ENCODE results near the gene CPN2. TPM values are rescaled to one million over a fixed set of nuclear protein-coding genes. Genes with fewer than 3 reads are reported as not detected.

CPN2 gene
- total RNA-seq, 1 donor = not detected

DNA sequence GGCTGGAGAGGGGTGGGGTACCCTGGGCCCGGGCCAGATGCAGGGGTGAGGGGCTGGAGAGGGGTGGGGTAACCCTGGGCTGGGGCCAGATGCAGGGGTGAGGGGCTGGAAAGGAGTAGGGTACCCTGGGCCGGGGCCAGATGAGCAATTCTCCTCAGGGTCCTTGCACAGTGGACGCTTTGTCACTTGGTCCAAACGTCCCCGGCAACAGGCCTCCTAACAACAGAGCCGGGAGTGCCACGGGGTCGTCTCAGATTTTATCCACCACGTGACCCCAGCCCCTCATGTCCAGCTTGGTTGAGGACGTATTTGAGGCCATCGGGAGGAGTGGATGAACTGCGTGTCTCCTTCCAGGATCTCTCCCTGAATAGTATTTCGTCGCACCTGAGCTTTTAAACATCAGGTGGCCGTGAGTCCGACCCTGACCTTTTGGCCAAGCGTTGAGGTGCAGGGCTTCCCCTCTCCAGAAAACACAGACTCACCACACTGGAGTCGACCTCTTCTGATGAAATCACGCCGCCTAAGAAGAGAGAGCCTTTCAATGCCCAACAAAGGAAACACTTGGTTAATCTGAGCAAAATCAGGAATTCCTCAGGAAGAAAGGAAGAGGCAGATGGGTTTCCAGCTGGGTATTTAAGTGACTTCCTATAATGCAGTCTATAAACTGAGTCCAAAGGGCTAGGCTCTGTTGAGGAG is 31.2 kb upstream of the CPN2 start:
- no peak for DNase-seq (ENCODE audit: low read depth)
- TF ChIP-seq, protein P1, sequence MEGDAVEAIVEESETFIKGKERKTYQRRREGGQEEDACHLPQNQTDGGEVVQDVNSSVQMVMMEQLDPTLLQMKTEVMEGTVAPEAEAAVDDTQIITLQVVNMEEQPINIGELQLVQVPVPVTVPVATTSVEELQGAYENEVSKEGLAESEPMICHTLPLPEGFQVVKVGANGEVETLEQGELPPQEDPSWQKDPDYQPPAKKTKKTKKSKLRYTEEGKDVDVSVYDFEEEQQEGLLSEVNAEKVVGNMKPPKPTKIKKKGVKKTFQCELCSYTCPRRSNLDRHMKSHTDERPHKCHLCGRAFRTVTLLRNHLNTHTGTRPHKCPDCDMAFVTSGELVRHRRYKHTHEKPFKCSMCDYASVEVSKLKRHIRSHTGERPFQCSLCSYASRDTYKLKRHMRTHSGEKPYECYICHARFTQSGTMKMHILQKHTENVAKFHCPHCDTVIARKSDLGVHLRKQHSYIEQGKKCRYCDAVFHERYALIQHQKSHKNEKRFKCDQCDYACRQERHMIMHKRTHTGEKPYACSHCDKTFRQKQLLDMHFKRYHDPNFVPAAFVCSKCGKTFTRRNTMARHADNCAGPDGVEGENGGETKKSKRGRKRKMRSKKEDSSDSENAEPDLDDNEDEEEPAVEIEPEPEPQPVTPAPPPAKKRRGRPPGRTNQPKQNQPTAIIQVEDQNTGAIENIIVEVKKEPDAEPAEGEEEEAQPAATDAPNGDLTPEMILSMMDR (IDR thresholded peaks at IDR 0.05; ENCODE audit: insufficient read depth, low read length) = no peak
- H3K4me3 ChIP-seq (ENCODE audit: low read depth, low read length) = no peak overlapping the region

DNA sequence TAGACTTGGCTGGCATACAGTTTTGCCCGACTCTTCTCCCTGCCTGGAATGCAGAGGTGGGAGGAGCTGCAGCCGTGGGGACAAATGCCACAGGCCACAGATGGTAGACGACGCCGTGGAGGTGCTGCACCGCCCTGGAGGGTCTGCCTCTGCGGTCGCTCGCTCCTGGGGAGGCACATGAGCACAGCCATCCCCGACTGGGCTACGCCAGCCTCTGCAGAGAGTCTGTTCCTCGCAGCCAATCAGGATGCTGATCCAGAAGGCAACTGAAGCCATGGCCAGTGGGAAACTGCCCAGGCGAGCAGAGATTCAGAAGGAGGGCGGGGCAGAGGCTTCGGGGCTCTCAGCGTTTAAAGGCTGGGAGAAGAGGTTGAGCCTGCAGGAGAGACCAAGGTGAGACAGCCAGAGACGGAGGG is 30.3 kb upstream of the CPN2 start:
- no peak for DNase-seq (ENCODE audit: low read depth)
- no peak overlapping the region for H3K4me3 ChIP-seq (ENCODE audit: low read depth, low read length)
- TF ChIP-seq, protein P1 (IDR thresholded peaks at IDR 0.05; ENCODE audit: insufficient read depth, low read length) = no peak

DNA sequence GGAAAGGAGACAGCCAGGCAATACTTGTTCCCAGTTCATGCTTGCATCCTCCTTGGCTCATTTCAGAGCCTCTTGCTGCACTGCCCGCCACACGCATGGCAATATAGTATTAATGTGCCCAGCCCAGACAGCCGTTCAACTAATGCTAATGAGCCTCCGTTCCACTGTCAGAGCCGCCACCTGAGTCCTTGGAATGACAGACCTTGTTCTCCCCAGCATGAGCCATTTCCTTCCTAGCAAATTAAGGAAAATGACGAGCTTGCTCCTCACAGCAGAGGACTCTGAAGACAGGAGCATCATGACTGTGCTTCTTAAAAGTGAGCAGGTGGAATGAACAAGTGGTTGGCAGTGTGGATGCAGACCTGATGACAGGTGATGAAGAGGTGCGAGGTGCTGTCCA is 29.2 kb upstream of the CPN2 start:
- TF ChIP-seq, protein P1 (IDR thresholded peaks at IDR 0.05; ENCODE audit: insufficient read depth, low read length) = no peak
- H3K4me3 ChIP-seq (ENCODE audit: low read depth, low read length) = no peak overlapping the region
- DNase-seq (ENCODE audit: low read depth) = no peak

DNA sequence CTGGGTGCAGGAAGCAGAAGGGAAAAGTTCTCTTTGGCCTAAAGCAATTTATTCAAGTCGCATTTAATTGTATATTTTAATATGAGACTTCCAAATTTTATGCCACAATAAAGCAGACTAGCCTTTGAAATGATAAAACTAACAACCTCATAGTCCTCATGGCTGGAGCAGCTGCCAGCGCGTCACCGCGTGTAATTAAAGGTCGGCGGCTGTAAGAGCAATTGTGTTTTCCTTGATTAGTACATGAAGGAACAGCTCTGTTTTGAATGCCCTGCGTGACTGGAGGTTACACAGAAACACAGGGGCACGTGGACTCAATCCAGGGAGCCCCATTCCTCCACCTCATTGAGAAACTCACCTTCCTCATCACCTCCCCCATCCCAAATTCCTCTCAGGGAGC is 28.5 kb upstream of the CPN2 start:
- no peak overlapping the region for H3K4me3 ChIP-seq (ENCODE audit: low read depth, low read length)
- TF ChIP-seq, protein P1 (IDR thresholded peaks at IDR 0.05; ENCODE audit: insufficient read depth, low read length) = no peak
- DNase-seq (ENCODE audit: low read depth) = no peak

DNA sequence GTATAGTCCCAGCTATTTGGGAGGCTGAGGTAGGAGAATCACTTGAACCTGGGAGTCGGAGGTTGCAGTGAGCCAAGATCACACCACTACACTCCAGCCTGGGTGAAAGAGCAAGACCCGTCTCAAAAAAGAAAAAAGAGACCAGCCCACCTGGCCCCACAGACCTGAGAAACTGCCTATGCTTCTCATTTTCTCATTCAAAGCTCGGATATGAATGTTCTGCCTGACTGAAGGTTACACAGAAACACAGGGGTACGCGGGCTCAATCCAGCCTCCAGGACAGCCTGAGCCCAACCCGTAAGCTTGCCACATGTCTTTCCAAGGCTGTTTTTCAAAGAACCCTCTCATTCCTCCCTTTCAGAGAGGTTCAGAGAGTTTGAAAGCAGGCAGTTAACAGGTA is 28.1 kb upstream of the CPN2 start:
- no peak for DNase-seq (ENCODE audit: low read depth)
- H3K4me3 ChIP-seq (ENCODE audit: low read depth, low read length) = no peak overlapping the region
- TF ChIP-seq, protein P1 (IDR thresholded peaks at IDR 0.05; ENCODE audit: insufficient read depth, low read length) = no peak

DNA sequence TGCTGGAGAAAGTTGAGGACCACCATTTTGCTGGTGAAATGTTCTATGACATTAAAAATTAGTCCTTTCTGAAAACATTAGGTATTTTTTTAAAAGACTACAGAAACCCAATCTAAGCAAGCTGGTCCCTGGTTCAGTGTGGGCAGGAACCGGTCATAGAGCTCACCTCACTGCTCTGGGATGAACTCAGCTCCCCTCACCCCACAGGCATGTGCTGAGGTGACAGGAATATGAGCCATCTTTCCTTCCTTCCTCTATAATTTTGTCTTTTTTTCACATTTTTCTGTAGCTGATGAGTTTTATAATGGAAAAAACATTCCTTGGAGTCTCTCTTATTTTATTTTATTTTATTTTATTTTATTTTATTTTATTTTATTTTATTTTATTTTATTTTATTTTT is 26.6 kb upstream of the CPN2 start:
- H3K4me3 ChIP-seq (ENCODE audit: low read depth, low read length) = no peak overlapping the region
- DNase-seq (ENCODE audit: low read depth) = no peak
- TF ChIP-seq, protein P1 (IDR thresholded peaks at IDR 0.05; ENCODE audit: insufficient read depth, low read length) = no peak

DNA sequence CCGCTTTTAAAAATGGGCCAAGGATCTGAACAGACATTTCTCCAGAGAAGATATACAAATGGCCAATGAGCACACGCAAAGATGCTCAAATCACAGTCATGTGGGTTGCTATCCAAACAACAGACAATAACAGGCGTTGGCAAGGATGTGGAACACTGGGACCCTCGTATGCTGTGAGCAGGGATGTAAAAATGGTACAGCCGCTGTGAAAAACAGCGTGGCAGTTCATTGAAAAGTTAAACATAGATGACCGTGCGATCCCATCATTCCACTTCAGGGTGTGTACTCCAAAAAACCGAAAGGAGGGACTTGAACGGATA is 25.1 kb upstream of the CPN2 start:
- H3K4me3 ChIP-seq (ENCODE audit: low read depth, low read length) = no peak overlapping the region
- TF ChIP-seq, protein P1 (IDR thresholded peaks at IDR 0.05; ENCODE audit: insufficient read depth, low read length) = no peak
- no peak for DNase-seq (ENCODE audit: low read depth)

Measured in fibroblast of the aortic adventitia (primary cell).